ENCODE data around the gene KLK4. TPM values are rescaled to one million over a fixed set of nuclear protein-coding genes. Genes with fewer than 3 reads are reported as not detected.

KLK4 gene
- total and polyA plus RNA-seq, 5 experiments from 2014 or later, result not detected

DNA sequence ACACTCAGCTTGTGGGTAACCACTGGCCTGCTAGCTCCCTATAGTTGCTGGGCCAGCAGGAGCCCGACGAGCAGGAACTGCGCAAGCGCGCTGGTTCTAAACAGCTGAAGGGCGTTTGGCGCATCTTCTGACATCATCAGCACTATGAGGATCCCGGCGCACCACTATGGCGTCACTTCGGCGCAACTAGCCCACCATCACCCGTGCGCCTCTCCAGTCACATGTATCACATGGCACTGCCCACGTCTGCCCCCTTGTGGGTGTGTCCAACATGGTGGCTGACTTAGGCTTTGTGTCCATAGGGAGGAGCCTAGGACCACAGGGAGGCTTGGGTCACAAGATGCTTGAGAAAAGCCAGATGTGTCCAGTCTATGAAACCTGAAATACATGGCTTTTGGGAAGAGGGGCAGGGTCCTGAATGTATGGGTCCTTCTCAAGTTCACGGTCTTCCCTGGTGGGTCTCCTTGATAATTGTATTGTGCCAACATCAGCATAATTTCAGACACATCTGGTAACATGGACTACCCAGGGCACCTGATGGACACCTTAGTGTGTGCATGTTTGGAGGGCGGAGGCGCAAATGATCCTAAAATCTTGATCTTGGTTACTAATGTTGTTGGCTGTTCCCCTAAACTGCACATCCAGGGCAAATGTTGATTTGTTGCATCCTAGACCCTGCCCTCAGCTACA, 18.0 kb downstream of the KLK4 start:
- DNase-seq, result no peak
- Mint-ChIP-seq H3K4me1 (peaks cover 0 to 3% (median 0%) of the 10 kb centered on the region in 4 donors), H3K36me3 (peaks cover 0 to 4% (median 0%) of the 10 kb centered on the region in 3 donors), H3K4me3 (peak overlapping the region in 1 of 10 donors; percentile 29), H3K27me3 (peaks cover 23 to 61% (median 50%) of the 10 kb centered on the region in 5 donors), H3K9me3 (peaks cover 0 to 33% (median 11%) of the 10 kb centered on the region in 9 donors), H3K27ac (no peak overlapping the region)
- ATAC-seq, result no peak
- POLR2A ChIA-PET, result no interaction called here

DNA sequence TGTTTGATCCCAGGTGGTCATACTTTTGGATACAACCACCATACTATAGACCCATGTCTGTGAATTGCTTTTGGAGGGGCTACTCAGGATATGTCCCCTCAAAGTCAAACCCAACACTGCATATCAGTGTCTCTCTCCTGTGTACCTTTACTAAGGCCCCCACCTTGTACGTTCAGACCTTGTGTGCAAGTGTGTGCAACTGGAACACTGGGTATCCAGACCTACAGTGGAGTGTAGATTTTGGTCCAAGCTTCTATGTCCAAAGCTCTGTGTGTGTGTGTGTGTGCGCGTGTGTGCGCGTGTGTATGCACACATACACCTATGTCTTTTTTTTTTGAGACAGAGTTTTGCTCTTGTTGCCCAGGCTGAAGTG, 20.0 kb downstream of the KLK4 start:
- ATAC-seq (no peak), DNase-seq (no peak)
- POLR2A ChIA-PET, result no interaction called here
- Mint-ChIP-seq H3K9me3 (peaks cover 0 to 30% (median 11%) of the 10 kb centered on the region in 9 donors), H3K36me3 (peaks cover 0 to 4% (median 0%) of the 10 kb centered on the region in 3 donors), H3K4me1 (peaks cover 0 to 2% (median 0%) of the 10 kb centered on the region in 4 donors), H3K27me3 (peaks cover 22 to 64% (median 56%) of the 10 kb centered on the region in 5 donors), H3K4me3 (no peak overlapping the region), H3K27ac (no peak overlapping the region)

DNA sequence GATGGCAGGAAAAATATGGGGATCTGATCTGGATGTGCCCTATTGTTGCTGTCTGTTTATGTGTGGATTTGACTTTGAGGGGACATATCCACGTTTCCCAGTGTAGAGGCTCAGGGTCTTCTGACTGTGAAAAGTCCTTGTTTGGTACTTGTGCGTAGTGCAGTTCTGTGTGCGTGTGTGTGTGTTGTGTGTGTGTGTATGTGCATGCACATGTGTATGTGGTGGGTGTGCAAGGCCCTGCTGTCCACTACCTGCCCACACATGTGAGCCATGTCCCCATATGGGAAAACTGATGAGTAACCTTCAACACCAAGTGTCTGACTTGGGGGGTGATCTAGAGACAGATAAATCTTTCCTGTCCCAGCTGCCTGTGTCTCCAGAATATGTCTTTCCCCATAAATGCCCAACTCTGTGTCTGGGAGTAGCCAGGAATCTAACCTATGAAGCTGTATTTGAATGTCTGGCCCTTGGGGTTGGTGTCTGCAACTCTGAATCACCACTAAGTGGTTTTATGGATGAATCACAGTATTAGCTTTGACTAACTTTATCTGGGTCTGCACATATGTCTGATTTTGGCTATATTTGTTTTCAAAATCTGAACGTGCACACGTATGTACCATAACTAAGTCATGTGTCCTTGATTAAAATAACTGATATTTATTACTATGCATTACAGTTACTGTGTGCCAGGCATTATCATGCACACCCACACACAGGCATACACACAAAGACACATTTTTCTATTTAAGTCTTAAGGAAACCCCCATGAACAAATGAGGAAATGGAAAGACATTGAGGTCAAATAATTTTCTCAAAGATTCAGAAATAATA, 20.6 kb downstream of the KLK4 start:
- ATAC-seq (no peak), DNase-seq (no peak)
- no peak overlapping the region for H3K27ac Mint-ChIP-seq
- peaks cover 22 to 64% (median 62%) of the 10 kb centered on the region in 5 donors for H3K27me3 Mint-ChIP-seq
- H3K9me3 Mint-ChIP-seq, result peaks cover 0 to 26% (median 11%) of the 10 kb centered on the region in 9 donors
- no peak overlapping the region for H3K4me3 Mint-ChIP-seq
- peaks cover 0 to 2% (median 0%) of the 10 kb centered on the region in 4 donors for H3K4me1 Mint-ChIP-seq
- POLR2A ChIA-PET, result no interaction called here
- peaks cover 0 to 4% (median 0%) of the 10 kb centered on the region in 3 donors for H3K36me3 Mint-ChIP-seq

DNA sequence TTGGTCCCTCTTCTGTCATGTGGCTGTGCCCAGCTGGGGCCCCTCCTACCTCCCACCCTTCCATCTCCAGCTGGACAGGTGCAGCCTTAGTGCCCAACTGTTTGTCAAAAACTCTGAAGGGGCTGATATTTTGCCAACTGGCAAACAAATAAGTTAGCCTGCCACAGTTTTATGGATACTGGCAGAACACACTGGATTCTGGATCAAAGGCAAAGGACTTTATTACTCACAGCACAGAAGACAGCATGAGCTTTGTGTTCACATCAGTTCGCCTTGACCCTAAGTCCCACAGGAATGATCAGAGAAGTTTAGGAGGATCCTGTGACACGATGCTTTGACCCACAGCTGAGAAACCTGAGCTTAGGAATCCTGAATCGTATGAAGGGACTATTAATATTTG, 21.6 kb downstream of the KLK4 start:
- no peak for ATAC-seq
- POLR2A ChIA-PET, result no interaction called here
- H3K9me3 Mint-ChIP-seq, result peaks cover 0 to 16% (median 7%) of the 10 kb centered on the region in 9 donors

DNA sequence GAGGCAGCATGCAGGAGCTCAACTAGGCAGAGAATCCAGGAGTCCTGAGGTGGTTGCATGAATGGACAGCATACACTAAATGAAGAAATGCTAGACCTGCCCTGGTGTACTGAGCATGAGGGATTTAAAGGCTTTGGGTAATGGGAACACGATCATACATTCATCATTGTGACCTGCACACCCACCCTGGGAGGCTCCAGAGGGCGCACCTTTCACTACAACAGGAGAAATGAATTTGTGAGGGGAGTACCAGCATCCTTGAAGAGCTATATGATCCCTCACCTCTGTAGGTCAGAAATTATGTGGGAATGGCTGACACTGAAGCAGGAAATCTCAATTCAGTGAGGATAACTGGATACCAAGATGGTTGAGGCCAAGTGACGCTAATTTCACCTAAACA, 29.0 kb downstream of the KLK4 start:
- H3K4me1 Mint-ChIP-seq, result peaks cover 0 to under 1% (median 0%) of the 10 kb centered on the region in 4 donors
- no peaks in the 10 kb centered on the region for H3K36me3 Mint-ChIP-seq
- no peak for ATAC-seq
- DNase-seq, result no peak
- no peak overlapping the region for H3K27ac Mint-ChIP-seq
- peaks cover 30 to 73% (median 61%) of the 10 kb centered on the region in 5 donors for H3K27me3 Mint-ChIP-seq
- H3K4me3 Mint-ChIP-seq, result no peak overlapping the region
- H3K9me3 Mint-ChIP-seq, result peaks cover 0 to 3% (median 0%) of the 10 kb centered on the region in 9 donors
- POLR2A ChIA-PET, result no interaction called here

More for the DNA sequence above, 21.6 kb downstream of the KLK4 start:
- H3K27ac Mint-ChIP-seq, result no peak overlapping the region
- no peak for DNase-seq
- H3K27me3 Mint-ChIP-seq, result peaks cover 22 to 68% (median 61%) of the 10 kb centered on the region in 5 donors
- peaks cover 0 to 2% (median 0%) of the 10 kb centered on the region in 4 donors for H3K4me1 Mint-ChIP-seq
- H3K4me3 Mint-ChIP-seq, result no peak overlapping the region
- no peaks in the 10 kb centered on the region for H3K36me3 Mint-ChIP-seq

DNA sequence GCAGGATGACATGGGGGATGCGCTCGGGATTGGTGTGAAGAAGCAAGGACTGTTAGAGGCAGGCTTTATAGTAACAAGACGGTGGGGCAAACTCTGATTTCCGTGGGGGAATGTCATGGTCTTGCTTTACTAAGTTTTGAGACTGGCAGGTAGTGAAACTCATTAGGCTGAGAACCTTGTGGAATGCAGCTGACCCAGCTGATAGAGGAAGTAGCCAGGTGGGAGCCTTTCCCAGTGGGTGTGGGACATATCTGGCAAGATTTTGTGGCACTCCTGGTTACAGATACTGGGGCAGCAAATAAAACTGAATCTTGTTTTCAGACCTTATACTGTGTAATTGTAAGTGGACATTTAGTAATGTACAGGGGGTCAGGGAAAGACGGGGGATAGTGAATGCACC, 31.0 kb downstream of the KLK4 start:
- Mint-ChIP-seq H3K4me3 (no peak overlapping the region), H3K36me3 (no peaks in the 10 kb centered on the region), H3K9me3 (peaks cover 0 to 3% (median 0%) of the 10 kb centered on the region in 9 donors), H3K4me1 (no peaks in the 10 kb centered on the region), H3K27ac (no peak overlapping the region), H3K27me3 (peaks cover 27 to 54% (median 46%) of the 10 kb centered on the region in 5 donors)
- POLR2A ChIA-PET, result no interaction called here
- DNase-seq, result no peak
- ATAC-seq, result no peak

DNA sequence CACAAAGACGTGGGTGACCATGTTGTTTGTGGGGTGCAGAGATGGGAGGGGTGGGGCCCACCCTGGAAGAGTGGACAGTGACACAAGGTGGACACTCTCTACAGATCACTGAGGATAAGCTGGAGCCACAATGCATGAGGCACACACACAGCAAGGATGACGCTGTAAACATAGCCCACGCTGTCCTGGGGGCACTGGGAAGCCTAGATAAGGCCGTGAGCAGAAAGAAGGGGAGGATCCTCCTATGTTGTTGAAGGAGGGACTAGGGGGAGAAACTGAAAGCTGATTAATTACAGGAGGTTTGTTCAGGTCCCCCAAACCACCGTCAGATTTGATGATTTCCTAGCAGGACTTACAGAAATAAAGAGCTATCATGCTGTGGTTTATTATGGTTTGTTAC, 32.3 kb downstream of the KLK4 start:
- POLR2A ChIA-PET, result no interaction called here
- Mint-ChIP-seq H3K4me3 (no peak overlapping the region), H3K4me1 (no peaks in the 10 kb centered on the region), H3K27me3 (peaks cover 22 to 46% (median 41%) of the 10 kb centered on the region in 5 donors), H3K27ac (no peak overlapping the region), H3K9me3 (peaks cover 0 to 3% (median 0%) of the 10 kb centered on the region in 9 donors), H3K36me3 (no peaks in the 10 kb centered on the region)
- DNase-seq, result no peak
- no peak for ATAC-seq

DNA sequence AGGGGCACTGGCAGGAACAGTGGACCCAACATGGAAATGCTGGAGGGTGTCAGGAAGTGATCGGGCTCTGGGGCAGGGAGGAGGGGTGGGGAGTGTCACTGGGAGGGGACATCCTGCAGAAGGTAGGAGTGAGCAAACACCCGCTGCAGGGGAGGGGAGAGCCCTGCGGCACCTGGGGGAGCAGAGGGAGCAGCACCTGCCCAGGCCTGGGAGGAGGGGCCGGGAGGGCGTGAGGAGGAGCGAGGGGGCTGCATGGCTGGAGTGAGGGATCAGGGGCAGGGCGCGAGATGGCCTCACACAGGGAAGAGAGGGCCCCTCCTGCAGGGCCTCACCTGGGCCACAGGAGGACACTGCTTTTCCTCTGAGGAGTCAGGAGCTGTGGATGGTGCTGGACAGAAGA, 33.9 kb downstream of the KLK4 start:
- DNase-seq (no peak), ATAC-seq (no peak)
- POLR2A ChIA-PET, result no interaction called here
- Mint-ChIP-seq H3K36me3 (no peaks in the 10 kb centered on the region), H3K27ac (no peak overlapping the region), H3K27me3 (peaks cover 25 to 50% (median 35%) of the 10 kb centered on the region in 5 donors), H3K4me1 (no peaks in the 10 kb centered on the region), H3K9me3 (peaks cover 0 to 3% (median 0%) of the 10 kb centered on the region in 9 donors), H3K4me3 (no peak overlapping the region)

DNA sequence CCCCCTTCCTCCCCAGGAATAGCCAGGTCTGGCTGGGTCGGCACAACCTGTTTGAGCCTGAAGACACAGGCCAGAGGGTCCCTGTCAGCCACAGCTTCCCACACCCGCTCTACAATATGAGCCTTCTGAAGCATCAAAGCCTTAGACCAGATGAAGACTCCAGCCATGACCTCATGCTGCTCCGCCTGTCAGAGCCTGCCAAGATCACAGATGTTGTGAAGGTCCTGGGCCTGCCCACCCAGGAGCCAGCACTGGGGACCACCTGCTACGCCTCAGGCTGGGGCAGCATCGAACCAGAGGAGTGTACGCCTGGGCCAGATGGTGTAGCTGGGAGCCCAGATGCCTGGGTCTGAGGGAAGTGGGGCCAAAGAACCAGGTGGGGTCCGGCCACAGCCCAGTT, 34.7 kb downstream of the KLK4 start:
- Mint-ChIP-seq H3K27me3 (peaks cover 28 to 48% (median 33%) of the 10 kb centered on the region in 5 donors), H3K4me3 (no peak overlapping the region), H3K4me1 (no peaks in the 10 kb centered on the region), H3K27ac (no peak overlapping the region), H3K36me3 (no peaks in the 10 kb centered on the region), H3K9me3 (peaks cover 0 to 3% (median 0%) of the 10 kb centered on the region in 9 donors)
- POLR2A ChIA-PET, result no interaction called here
- ATAC-seq, result no peak
- no peak for DNase-seq

DNA sequence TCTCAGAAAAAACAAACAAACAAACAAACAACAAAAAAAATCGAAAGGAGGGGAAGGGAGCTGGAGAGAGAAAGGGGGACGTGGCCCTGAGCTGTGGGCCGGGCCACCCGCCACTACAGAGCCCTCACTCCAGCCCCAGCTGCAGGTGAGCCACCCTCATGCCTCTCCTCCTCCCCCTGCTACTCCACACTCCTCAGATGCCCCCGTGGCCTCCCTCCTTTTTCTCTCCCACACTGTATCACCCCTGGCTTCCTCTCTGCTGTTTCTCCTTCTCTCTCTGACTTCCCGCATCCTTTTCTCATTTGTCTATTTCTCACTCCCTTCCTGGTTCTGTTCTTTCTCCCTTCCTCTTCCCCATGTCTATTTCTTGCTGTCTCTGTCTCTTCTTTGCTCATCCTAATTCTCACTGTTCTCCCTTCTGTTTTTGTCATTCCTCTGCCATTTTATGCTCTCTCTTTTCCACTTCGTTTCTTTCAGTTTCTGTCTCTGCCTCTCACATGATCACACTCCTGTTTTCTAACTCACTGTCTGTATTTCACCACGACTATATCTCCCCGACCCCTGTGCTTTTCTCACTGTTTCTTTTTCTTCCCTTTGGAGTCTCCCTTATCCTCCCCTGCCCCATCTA, 35.3 kb downstream of the KLK4 start:
- no peak overlapping the region for H3K27ac Mint-ChIP-seq
- no peak overlapping the region for H3K4me3 Mint-ChIP-seq
- ATAC-seq, result no peak
- peaks cover 0 to 3% (median 0%) of the 10 kb centered on the region in 9 donors for H3K9me3 Mint-ChIP-seq
- H3K36me3 Mint-ChIP-seq, result no peaks in the 10 kb centered on the region
- no peaks in the 10 kb centered on the region for H3K4me1 Mint-ChIP-seq
- H3K27me3 Mint-ChIP-seq, result peaks cover 31 to 53% (median 38%) of the 10 kb centered on the region in 5 donors
- no peak for DNase-seq
- POLR2A ChIA-PET, result no interaction called here

DNA sequence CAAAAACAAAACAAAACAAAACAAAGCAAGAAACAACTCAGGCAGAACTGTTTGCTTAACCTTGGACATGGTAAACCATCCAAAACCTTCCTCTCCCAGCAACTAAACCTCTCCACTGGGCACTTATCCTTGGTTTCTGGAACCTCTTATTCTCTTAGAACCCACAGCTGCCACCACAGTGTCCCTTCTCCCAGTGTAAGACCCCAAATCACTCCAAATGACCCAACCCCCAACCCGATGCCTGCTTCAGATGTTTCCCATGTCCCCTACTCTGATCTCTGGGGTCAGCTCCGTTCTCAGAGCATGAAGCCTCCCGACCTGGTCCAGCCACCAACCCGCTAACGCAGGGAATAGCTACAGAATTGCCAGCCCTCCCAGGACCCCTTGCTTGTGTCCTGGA, 37.0 kb downstream of the KLK4 start:
- Mint-ChIP-seq H3K9me3 (peaks cover 0 to 2% (median 0%) of the 10 kb centered on the region in 9 donors), H3K4me1 (no peaks in the 10 kb centered on the region), H3K36me3 (no peaks in the 10 kb centered on the region), H3K27me3 (peaks cover 20 to 54% (median 31%) of the 10 kb centered on the region in 5 donors), H3K27ac (no peak overlapping the region), H3K4me3 (no peak overlapping the region)
- no peak for DNase-seq
- ATAC-seq, result no peak
- POLR2A ChIA-PET, result no interaction called here

DNA sequence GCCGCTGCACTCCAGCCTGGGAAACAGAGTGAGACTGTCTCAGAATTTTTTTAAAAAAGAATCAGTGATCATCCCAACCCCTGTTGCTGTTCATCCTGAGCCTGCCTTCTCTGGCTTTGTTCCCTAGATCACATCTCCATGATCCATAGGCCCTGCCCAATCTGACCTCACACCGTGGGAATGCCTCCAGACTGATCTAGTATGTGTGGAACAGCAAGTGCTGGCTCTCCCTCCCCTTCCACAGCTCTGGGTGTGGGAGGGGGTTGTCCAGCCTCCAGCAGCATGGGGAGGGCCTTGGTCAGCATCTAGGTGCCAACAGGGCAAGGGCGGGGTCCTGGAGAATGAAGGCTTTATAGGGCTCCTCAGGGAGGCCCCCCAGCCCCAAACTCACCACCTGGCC, 38.1 kb downstream of the KLK4 start, which contains the start of gene KLK2:
Gene KLK2, plus strand, starts transcription at position 384 of the 400 bp plus-strand sequence. CDS start 35 bp downstream, outside the sequence.
- no peaks in the 10 kb centered on the region for H3K4me1 Mint-ChIP-seq
- no peaks in the 10 kb centered on the region for H3K9me3 Mint-ChIP-seq
- ATAC-seq (no peak), DNase-seq (no peak)
- H3K4me3 Mint-ChIP-seq, result no peak within 1 kb of the TSS
- no peaks in the 10 kb centered on the region for H3K36me3 Mint-ChIP-seq
- peaks cover 19 to 49% (median 31%) of the 10 kb centered on the region in 5 donors for H3K27me3 Mint-ChIP-seq
- POLR2A ChIA-PET, result no interaction called here
- no peak within 1 kb of the TSS for H3K27ac Mint-ChIP-seq
